ENCODE results near the gene SMU1.

The SMU1 gene

DNA sequence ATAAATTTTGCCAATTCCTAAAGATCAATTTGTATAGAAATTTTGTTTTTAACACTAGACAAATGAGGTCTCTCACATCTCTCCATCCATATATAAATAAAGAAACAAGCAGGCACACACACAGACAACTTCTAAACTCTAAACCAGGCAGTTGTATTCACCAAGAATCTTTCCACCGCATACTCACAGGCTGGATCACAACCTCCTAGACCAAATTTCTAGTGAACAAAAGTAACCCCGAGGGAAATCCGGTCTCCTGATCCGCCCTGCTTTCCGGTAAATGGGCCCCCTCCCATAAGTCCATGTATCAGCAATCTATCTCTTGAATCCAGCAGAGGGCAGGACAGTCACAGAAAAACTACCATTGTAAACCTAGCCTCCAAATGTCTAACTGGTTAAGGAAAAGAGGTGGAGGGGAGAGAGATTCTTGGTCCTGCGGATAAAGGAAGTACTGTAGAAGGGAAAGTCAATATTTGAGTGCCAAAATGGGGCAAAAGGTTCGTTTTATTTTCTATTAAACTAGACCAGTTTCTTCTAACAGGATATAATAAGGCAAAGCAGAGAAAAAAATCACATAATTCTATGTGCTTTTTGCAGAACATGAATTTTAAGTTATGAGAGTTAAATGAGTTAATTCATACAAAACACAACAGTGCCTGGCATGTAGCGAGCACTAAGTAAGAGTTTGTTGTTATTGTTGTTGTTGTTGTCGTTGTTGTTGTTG is 4.8 kb upstream of the SMU1 start:
- TF ChIP-seq SIN3A (IDR thresholded peaks at IDR 0.05; ENCODE audit: borderline replicate concordance, insufficient read depth, low read length) = no peak
- TF ChIP-seq POLR2AphosphoS5 (IDR thresholded peaks at IDR 0.05; ENCODE audit: low read depth, low read length) = no peak
- TF ChIP-seq, protein P1, sequence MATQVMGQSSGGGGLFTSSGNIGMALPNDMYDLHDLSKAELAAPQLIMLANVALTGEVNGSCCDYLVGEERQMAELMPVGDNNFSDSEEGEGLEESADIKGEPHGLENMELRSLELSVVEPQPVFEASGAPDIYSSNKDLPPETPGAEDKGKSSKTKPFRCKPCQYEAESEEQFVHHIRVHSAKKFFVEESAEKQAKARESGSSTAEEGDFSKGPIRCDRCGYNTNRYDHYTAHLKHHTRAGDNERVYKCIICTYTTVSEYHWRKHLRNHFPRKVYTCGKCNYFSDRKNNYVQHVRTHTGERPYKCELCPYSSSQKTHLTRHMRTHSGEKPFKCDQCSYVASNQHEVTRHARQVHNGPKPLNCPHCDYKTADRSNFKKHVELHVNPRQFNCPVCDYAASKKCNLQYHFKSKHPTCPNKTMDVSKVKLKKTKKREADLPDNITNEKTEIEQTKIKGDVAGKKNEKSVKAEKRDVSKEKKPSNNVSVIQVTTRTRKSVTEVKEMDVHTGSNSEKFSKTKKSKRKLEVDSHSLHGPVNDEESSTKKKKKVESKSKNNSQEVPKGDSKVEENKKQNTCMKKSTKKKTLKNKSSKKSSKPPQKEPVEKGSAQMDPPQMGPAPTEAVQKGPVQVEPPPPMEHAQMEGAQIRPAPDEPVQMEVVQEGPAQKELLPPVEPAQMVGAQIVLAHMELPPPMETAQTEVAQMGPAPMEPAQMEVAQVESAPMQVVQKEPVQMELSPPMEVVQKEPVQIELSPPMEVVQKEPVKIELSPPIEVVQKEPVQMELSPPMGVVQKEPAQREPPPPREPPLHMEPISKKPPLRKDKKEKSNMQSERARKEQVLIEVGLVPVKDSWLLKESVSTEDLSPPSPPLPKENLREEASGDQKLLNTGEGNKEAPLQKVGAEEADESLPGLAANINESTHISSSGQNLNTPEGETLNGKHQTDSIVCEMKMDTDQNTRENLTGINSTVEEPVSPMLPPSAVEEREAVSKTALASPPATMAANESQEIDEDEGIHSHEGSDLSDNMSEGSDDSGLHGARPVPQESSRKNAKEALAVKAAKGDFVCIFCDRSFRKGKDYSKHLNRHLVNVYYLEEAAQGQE (IDR thresholded peaks at IDR 0.05; ENCODE audit: insufficient read depth in 1 of 2, low read depth in 2 of 2, low read length in 2 of 2) = no peak

DNA sequence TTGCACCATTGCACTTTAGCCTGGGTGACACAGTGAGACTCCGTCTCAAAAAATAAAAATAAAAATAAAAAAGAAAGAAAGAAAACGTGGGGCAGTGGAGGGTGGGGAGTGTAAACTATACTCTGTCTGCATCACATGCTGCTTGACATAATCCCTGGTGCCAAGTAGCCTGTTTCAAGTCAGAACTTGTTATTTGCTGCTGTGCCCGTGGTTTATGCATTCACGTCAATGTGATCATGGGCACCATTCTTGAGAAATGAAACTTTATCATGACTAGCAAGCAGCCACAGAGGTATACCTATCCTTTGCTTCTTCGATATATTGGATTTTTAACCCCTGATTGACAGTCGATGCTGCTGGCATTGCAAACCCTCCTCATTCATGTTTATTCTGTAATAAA is 4.1 kb upstream of the SMU1 start:
- TF ChIP-seq, protein P1 (IDR thresholded peaks at IDR 0.05; ENCODE audit: insufficient read depth in 1 of 2, low read depth in 2 of 2, low read length in 2 of 2) = no peak
- TF ChIP-seq FOXP2 (optimal IDR thresholded peaks at IDR 0.05; ENCODE audit: borderline replicate concordance, extremely low read depth, extremely low read length, insufficient read depth) (no peak), TAF1 (IDR thresholded peaks at IDR 0.05; ENCODE audit: borderline replicate concordance, insufficient read depth, low read length) (no peak), POLR2AphosphoS5 (IDR thresholded peaks at IDR 0.05; ENCODE audit: low read depth, low read length) (no peak), SIN3A (IDR thresholded peaks at IDR 0.05; ENCODE audit: borderline replicate concordance, insufficient read depth, low read length) (no peak)

DNA sequence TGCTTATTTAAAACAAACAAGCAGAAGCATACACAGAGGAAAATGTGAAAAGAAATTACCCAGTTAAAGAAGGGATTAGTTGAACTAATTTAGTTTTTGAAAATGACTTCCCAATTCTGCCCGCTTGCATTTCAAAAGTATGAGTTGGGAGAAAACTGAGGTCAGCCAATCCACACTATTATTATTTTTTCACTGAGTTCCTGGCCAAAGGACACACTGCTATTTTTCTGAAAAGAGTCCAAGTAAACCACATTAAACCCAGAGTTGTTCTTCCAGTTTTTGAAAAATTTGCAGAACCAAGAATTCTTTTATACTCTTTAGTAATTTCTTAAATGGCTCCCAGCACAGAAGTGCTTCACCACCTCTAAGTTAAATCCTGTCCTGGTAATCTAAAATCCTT is 7.5 kb downstream of the SMU1 start:
- TF ChIP-seq SIN3A (IDR thresholded peaks at IDR 0.05; ENCODE audit: borderline replicate concordance, insufficient read depth, low read length) = no peak
- TF ChIP-seq TAF1 (IDR thresholded peaks at IDR 0.05; ENCODE audit: borderline replicate concordance, insufficient read depth, low read length) = no peak
- TF ChIP-seq, protein P1 (IDR thresholded peaks at IDR 0.05; ENCODE audit: insufficient read depth in 1 of 2, low read depth in 2 of 2, low read length in 2 of 2) = no peak
- TF ChIP-seq FOXP2 (optimal IDR thresholded peaks at IDR 0.05; ENCODE audit: borderline replicate concordance, extremely low read depth, extremely low read length, insufficient read depth) = no peak
- no peak for TF ChIP-seq POLR2AphosphoS5 (IDR thresholded peaks at IDR 0.05; ENCODE audit: low read depth, low read length)

DNA sequence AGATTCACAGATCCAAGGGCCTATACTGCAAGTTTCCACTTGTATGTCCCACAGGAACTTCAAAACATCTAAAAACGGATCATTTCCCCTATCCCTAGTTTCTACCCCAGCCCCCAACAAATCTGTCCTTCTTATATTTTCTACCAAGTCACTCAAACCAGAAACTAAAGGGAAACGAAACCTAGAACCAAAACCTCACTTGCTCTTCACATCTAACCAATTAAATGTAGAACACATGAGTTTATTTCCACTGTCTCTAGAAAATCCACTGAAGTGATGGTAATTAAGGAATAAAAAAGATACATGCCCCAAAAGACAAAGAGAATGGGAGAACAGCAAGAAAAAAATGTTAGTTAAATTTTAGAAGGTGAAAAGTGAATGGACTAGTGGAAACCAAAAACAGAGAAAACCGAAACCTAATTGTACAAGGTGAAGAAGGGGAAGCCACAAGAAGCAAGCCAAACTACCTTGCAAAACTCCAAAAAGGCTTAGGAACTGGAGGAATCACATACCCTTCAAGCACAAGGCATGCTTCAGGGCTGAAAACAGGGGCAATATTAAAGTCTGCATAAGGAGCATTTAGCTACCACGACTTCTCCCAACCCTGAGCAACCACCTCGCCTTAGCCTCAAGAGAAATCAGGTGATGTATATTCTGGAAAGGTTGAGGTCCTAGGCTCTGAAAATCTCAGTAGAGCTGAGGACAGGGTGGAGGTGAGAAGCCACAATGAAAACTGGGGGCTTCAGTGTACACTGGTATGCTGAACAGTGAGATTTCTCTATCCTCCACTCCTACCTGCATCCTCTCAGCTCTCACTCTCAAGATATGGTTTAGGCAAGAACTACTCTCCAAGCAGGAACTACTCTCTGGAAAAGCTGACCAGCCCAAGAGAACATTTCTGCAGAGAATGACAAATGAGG is 11.1 kb downstream of the SMU1 start:
- no peak for TF ChIP-seq FOXP2 (optimal IDR thresholded peaks at IDR 0.05; ENCODE audit: borderline replicate concordance, extremely low read depth, extremely low read length, insufficient read depth)
- no peak for TF ChIP-seq POLR2AphosphoS5 (IDR thresholded peaks at IDR 0.05; ENCODE audit: low read depth, low read length)
- TF ChIP-seq, protein P1 (IDR thresholded peaks at IDR 0.05; ENCODE audit: insufficient read depth in 1 of 2, low read depth in 2 of 2, low read length in 2 of 2) = no peak
- TF ChIP-seq SIN3A (IDR thresholded peaks at IDR 0.05; ENCODE audit: borderline replicate concordance, insufficient read depth, low read length) = no peak
- no peak for TF ChIP-seq TAF1 (IDR thresholded peaks at IDR 0.05; ENCODE audit: borderline replicate concordance, insufficient read depth, low read length)

Measured in PFSK-1 (cell line).